Lung (tissue), 12 donors: Measurements from ENCODE around the gene TOP3A. TPM values are rescaled to one million over a fixed set of nuclear protein-coding genes. Genes with fewer than 3 reads are reported as not detected.

Source experiments
- ATAC-seq: fragments of 200-7000 bp; cut with Tn5 transposase; one replicate; pipeline ENCODE4 v1.9.1; 2020; ENCODE audit warnings: moderate number of reproducible peaks; ENCODE audit not compliant: insufficient read depth, low FRiP score
- DNase-seq, 3 donors: peaks; one replicate each; pipeline ENCODE4 v3.0.0-alpha.2; 2013 to 2017
- H3K27ac ChIP-seq, 2 donors: one replicate each; pipeline ENCODE4 v1.5.1; 2013; ENCODE audit warnings: mild to moderate bottlenecking in 2 of 2, moderate library complexity in 2 of 2, control low read depth in 1 of 2, inconsistent platforms in 1 of 2, low read depth in 1 of 2, low read length in 1 of 2
- H3K27me3 ChIP-seq, 3 donors: one replicate each; pipeline ENCODE4 v1.5.1; 2013; ENCODE audit warnings: low read length in 2 of 3; ENCODE audit not compliant: control insufficient read depth in 3 of 3, insufficient read depth in 3 of 3
- H3K36me3 ChIP-seq, 4 donors: one replicate each; pipeline ENCODE4 v1.5.1; 2013; ENCODE audit warnings: low read length in 4 of 4, mild to moderate bottlenecking in 1 of 4, moderate library complexity in 1 of 4; ENCODE audit not compliant: control insufficient read depth in 4 of 4, insufficient read depth in 4 of 4
- H3K4me1 ChIP-seq, 5 donors: one replicate each; pipeline ENCODE4 v1.5.1; 2013; ENCODE audit warnings: low read length in 5 of 5, mild to moderate bottlenecking in 2 of 5, moderate library complexity in 1 of 5; ENCODE audit not compliant: control insufficient read depth in 5 of 5, insufficient read depth in 5 of 5
- H3K4me3 ChIP-seq: one replicate; pipeline ENCODE4 v1.5.1; 2013; ENCODE audit warnings: mild to moderate bottlenecking, control low read depth, moderate library complexity
- H3K9ac ChIP-seq, 2 donors: one replicate each; pipeline ENCODE4 v1.5.1; 2013; ENCODE audit warnings: low read length in 2 of 2, control low read depth in 1 of 2; ENCODE audit not compliant: insufficient read depth in 1 of 2
- H3K9me3 ChIP-seq, 4 donors: one replicate each; pipeline ENCODE4 v1.5.1; 2013; ENCODE audit warnings: low read length in 3 of 4, mild to moderate bottlenecking in 1 of 4, moderate library complexity in 1 of 4; ENCODE audit not compliant: control insufficient read depth in 4 of 4, insufficient read depth in 3 of 4
- WGBS, 2 donors: extraction: QIAGEN DNeasy Blood & Tissue Kit; methylation state at CpG; one replicate each; pipeline ENCODE4 v1.1.7; 2013; 5-methylcytosine and 5-hydroxymethylcytosine counted together
- polyA plus RNA-seq, 2 donors: library from polyadenylated mRNA; stranded (reverse); fragments of 200-250 nt; gene quantifications; one replicate each; pipeline ENCODE4 v1.2.1, GENCODE V29; 2013
- total RNA-seq, 2 donors: library from RNA; depleted of rRNA in 1 of 2; stranded (reverse); fragments of >200 nt in 1 of 2; gene quantifications; one replicate each; pipeline ENCODE4 v1.2.1, GENCODE V29; 2014 to 2021
- TF ChIP-seq, protein P1 (sequence below): IDR thresholded peaks from 2 replicates; pipeline ENCODE4 v1.5.1; 2012; ENCODE audit warnings: mild to moderate bottlenecking; ENCODE audit errors: control extremely low read depth, extremely low read depth
- donor health status: control.
- donor health status: control.
- donor health status: Bipolar disorder and iron deficiency.
- donor health status: healthy.
- donor health status: DM: yes; HTN: yes; CAD: no.

The TOP3A gene
- total and polyA plus RNA-seq, 4 donors = 14.6 to 41.4 (median 26.8) TPM

DNA sequence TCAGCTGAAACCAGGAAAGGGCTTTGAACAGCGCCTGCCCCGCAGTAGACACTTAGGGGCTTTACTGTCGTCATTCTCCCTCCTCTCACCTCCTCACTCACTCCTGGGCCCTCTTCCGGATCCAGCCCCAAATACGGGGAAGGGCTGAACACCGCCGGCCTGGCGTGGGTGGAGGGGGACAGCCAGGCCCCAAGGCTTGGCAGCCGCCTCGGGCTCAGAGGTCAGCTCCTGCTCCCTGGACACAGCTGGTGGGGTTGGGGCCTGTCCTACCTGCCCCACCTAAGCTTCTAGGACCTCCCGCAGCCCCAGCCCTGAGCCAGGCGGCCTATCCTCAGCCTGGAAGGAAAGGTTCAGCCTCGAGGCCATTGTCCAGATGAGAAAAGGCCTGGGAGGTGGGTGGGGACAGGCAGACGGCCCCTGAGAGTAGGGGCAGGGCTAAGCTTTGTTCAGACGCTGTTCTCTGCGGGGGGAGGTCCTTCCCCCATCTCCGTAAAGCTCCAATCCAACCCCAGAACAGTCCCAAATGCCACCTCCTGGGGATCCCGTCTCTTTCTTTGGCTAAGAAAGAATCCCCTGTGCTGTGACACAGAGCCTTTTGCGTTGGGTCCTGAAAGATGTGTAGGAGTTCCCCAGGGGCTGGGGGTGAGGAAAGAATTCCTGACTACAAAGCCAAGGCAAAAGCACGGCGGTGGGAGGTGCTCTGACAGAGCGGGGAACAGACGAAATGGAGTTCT lies 90.2 kb downstream of the TOP3A start:
- H3K36me3 ChIP-seq = no peaks in the 10 kb centered on the region
- ATAC-seq (no peak), DNase-seq (peak; percentile 76 to 83 (median 78))
- H3K27ac ChIP-seq = no peak overlapping the region
- H3K9me3 ChIP-seq = no peaks in the 10 kb centered on the region
- 56 to 60% methylated on average over 23 of the region's 23 CpGs for WGBS, 2 donors
- H3K4me3 ChIP-seq = peak overlapping the region; percentile 30
- no peaks in the 10 kb centered on the region for H3K27me3 ChIP-seq
- TF ChIP-seq, protein P1, sequence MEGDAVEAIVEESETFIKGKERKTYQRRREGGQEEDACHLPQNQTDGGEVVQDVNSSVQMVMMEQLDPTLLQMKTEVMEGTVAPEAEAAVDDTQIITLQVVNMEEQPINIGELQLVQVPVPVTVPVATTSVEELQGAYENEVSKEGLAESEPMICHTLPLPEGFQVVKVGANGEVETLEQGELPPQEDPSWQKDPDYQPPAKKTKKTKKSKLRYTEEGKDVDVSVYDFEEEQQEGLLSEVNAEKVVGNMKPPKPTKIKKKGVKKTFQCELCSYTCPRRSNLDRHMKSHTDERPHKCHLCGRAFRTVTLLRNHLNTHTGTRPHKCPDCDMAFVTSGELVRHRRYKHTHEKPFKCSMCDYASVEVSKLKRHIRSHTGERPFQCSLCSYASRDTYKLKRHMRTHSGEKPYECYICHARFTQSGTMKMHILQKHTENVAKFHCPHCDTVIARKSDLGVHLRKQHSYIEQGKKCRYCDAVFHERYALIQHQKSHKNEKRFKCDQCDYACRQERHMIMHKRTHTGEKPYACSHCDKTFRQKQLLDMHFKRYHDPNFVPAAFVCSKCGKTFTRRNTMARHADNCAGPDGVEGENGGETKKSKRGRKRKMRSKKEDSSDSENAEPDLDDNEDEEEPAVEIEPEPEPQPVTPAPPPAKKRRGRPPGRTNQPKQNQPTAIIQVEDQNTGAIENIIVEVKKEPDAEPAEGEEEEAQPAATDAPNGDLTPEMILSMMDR = no peak
- peaks cover 0 to 31% (median 12%) of the 10 kb centered on the region in 5 donors for H3K4me1 ChIP-seq
- peak overlapping the region in 1 of 2 donors; percentile 75 for H3K9ac ChIP-seq

DNA sequence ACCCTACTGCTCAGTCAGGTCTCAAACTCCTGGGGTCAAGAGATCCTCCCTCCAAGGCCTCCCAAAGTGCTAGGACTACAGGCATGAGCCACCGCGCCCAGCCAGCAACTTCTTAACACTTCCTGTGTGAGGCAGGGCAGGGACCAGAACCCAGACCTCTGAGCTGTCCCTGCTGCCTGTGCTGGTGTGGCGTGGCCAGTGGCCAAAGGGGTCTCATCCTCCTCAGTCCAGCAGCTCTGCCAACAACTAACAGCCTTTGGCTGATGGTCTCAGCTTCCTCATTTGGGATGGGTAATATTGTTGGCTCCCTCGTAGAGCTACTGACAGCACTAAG lies 90.8 kb downstream of the TOP3A start:
- Histone ChIP-seq H3K9ac (no peak overlapping the region), H3K27me3 (no peaks in the 10 kb centered on the region), H3K9me3 (no peaks in the 10 kb centered on the region), H3K36me3 (no peaks in the 10 kb centered on the region), H3K4me1 (peaks cover 0 to 35% (median 12%) of the 10 kb centered on the region in 5 donors), H3K4me3 (no peak overlapping the region), H3K27ac (no peak overlapping the region)
- DNase-seq = peak in 1 of 3 donors; percentile 63
- 80 to 84% methylated on average over 4 of the region's 4 CpGs for WGBS, 2 donors
- TF ChIP-seq, protein P1 = no peak
- ATAC-seq = no peak

Other genes with a start within 250 kb of the TOP3A start
- gene DRG2, start 227.0 kb downstream of the TOP3A start, total RNA-seq = 10 to 100 TPM; 28.6 to 41.3 TPM
- 10 to 100 TPM; 32.7 to 38.5 TPM for gene DRG2, start 227.0 kb downstream of the TOP3A start, polyA plus RNA-seq
- 1 to 10 TPM; 2.1 to 2.4 TPM for gene MYO15A, start 206.2 kb downstream of the TOP3A start, total RNA-seq
- 1 to 10 TPM in 1 of 2 donors, under 1 TPM in 1; 0.56 to 2.7 TPM for gene MYO15A, start 206.2 kb downstream of the TOP3A start, polyA plus RNA-seq
- gene ALKBH5, start 131.2 kb downstream of the TOP3A start, total RNA-seq = 100 to 1,000 TPM in 1 of 2 donors, 10 to 100 TPM in 1; 83.0 to 104 TPM
- gene ALKBH5, start 131.2 kb downstream of the TOP3A start, polyA plus RNA-seq = 10 to 100 TPM; 30.2 to 36.5 TPM
- 10 to 100 TPM; 14.7 to 21.8 TPM for gene LLGL1, start 89.4 kb downstream of the TOP3A start, total RNA-seq
- 1 to 10 TPM; 7.1 to 9.5 TPM for gene LLGL1, start 89.4 kb downstream of the TOP3A start, polyA plus RNA-seq
- 100 to 1,000 TPM; 152 to 391 TPM for gene FLII, start 56.3 kb downstream of the TOP3A start, total RNA-seq
- 100 to 1,000 TPM; 234 to 298 TPM for gene FLII, start 56.3 kb downstream of the TOP3A start, polyA plus RNA-seq
- gene MIEF2, start 54.3 kb downstream of the TOP3A start, total RNA-seq = 10 to 100 TPM; 15.5 to 24.1 TPM
- 10 to 100 TPM in 1 of 2 donors, 1 to 10 TPM in 1; 7.3 to 10.8 TPM for gene MIEF2, start 54.3 kb downstream of the TOP3A start, polyA plus RNA-seq
- 10 to 100 TPM; 17.4 to 20.9 TPM for gene SMCR8, start 299 bp upstream of the TOP3A start, total RNA-seq
- 10 to 100 TPM in 1 of 2 donors, 1 to 10 TPM in 1; 4.2 to 12.7 TPM for gene SMCR8, start 299 bp upstream of the TOP3A start, polyA plus RNA-seq
- 10 to 100 TPM; 14.2 to 42.3 TPM for gene SHMT1, start 48.6 kb upstream of the TOP3A start, total RNA-seq
- gene SHMT1, start 48.6 kb upstream of the TOP3A start, polyA plus RNA-seq = 10 to 100 TPM; 21.9 to 28.7 TPM
- gene EVPLL, start 62.8 kb upstream of the TOP3A start, total RNA-seq = 1 to 10 TPM; 1.1 to 4.0 TPM
- gene EVPLL, start 62.8 kb upstream of the TOP3A start, polyA plus RNA-seq = 1 to 10 TPM; 2.0 to 4.3 TPM
- gene LGALS9C, start 161.8 kb upstream of the TOP3A start, total RNA-seq = under 1 TPM in 1 of 2 donors, not detected in 1; 0.64 TPM
- gene LGALS9C, start 161.8 kb upstream of the TOP3A start, polyA plus RNA-seq = 1 to 10 TPM; 1.7 to 2.1 TPM